Activated CD8-positive, alpha-beta T cell treated with anti-CD3 and anti-CD28 coated beads for 36 hours (primary cell): ENCODE measurements around the gene THBD. TPM values are rescaled to one million over a fixed set of nuclear protein-coding genes. Genes with fewer than 3 reads are reported as not detected.

Experiments
- ATAC-seq: fragments of 200-7000 bp; cut with Tn5 transposase; one replicate; pipeline ENCODE4 v1.10.0; 2021; ENCODE audit warnings: mild to moderate bottlenecking, moderate library complexity
- CTCF ChIA-PET: fragments of 350-600 bp; sonication (Branson Sonifier 250); formaldehyde crosslinking; loops from one replicate; lab custom pipeline; 2021; ENCODE audit warnings: antibody characterized with exemption; lab: Charles Lee
- POLR2A ChIA-PET: fragments of 350-600 bp; sonication (Branson Sonifier 250); formaldehyde crosslinking; loops from one replicate; lab custom pipeline; 2021; ENCODE audit warnings: antibody characterized with exemption; lab: Charles Lee
- DNase-seq: peaks from one replicate; pipeline ENCODE4 v3.0.0-alpha.2; 2020
- H3K27ac Mint-ChIP-seq: one replicate; pipeline ENCODE4 v1.8.0; 2021; ENCODE audit warnings: mild to moderate bottlenecking, mixed read lengths
- H3K27me3 Mint-ChIP-seq: one replicate; pipeline ENCODE4 v1.8.0; 2021; ENCODE audit warnings: mixed read lengths
- H3K36me3 Mint-ChIP-seq: one replicate; pipeline ENCODE4 v1.8.0; 2021; ENCODE audit warnings: low read depth, mixed read lengths
- H3K4me1 Mint-ChIP-seq: one replicate; pipeline ENCODE4 v1.8.0; 2021; ENCODE audit warnings: low read depth, mixed read lengths
- H3K4me3 Mint-ChIP-seq: one replicate; pipeline ENCODE4 v1.8.0; 2021; ENCODE audit warnings: mild to moderate bottlenecking, moderate library complexity, mixed read lengths
- H3K9me3 Mint-ChIP-seq: one replicate; pipeline ENCODE4 v1.8.0; 2021; ENCODE audit warnings: mixed read lengths
- intact Hi-C: fragments of 100-400 bp; cut with micrococcal nuclease; formaldehyde crosslinking; loops from one replicate; pipeline ENCODE4 v1.10.0; 2022
- total RNA-seq, 2 experiments: library from RNA; stranded (reverse); gene quantifications; one replicate each; pipeline ENCODE4 v1.2.3, GENCODE V29; 2021
- TF ChIP-seq, protein P1 (sequence below): fragments of 200-600 bp; IDR thresholded peaks from one replicate; pipeline ENCODE4 v1.8.0; 2022; ENCODE audit warnings: antibody characterized with exemption, mild to moderate bottlenecking

THBD gene
- total RNA-seq, 2 experiments from 2014 or later = not detected

DNA sequence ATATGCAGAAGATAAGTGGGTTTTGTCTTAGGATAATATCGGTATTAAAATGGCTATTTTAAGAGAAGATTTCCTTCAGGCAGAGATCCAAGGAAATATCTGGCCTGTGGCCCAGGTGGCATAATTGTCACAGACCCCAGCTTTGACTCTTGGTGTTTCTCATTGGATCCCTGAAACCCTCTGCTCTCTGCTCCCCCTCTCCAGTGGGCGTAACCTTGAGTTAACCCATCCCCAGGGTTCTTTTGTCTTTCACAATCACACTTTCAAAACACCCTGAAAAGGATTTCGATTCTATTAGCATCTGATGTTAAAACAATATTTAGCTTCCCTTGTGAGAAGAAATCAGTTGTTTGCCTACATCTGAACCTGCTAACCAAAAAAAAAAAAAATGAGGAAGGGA is 7.2 kb downstream of the THBD start:
- Mint-ChIP-seq H3K9me3 (no peaks in the 10 kb centered on the region), H3K27ac (no peak overlapping the region), H3K27me3 (peaks cover 14% of the 10 kb centered on the region), H3K4me3 (no peak overlapping the region), H3K36me3 (no peaks in the 10 kb centered on the region), H3K4me1 (no peaks in the 10 kb centered on the region)
- CTCF ChIA-PET = no interaction called here
- TF ChIP-seq, protein P1, sequence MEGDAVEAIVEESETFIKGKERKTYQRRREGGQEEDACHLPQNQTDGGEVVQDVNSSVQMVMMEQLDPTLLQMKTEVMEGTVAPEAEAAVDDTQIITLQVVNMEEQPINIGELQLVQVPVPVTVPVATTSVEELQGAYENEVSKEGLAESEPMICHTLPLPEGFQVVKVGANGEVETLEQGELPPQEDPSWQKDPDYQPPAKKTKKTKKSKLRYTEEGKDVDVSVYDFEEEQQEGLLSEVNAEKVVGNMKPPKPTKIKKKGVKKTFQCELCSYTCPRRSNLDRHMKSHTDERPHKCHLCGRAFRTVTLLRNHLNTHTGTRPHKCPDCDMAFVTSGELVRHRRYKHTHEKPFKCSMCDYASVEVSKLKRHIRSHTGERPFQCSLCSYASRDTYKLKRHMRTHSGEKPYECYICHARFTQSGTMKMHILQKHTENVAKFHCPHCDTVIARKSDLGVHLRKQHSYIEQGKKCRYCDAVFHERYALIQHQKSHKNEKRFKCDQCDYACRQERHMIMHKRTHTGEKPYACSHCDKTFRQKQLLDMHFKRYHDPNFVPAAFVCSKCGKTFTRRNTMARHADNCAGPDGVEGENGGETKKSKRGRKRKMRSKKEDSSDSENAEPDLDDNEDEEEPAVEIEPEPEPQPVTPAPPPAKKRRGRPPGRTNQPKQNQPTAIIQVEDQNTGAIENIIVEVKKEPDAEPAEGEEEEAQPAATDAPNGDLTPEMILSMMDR = no peak
- no peak for ATAC-seq
- intact Hi-C loops = no loop called here
- POLR2A ChIA-PET = interaction anchor here (0.7 kb wide), 1 partner anchor 166 kb away, joined by 5 read pairs; no protein-coding TSS in a partner anchor
- DNase-seq = no peak

DNA sequence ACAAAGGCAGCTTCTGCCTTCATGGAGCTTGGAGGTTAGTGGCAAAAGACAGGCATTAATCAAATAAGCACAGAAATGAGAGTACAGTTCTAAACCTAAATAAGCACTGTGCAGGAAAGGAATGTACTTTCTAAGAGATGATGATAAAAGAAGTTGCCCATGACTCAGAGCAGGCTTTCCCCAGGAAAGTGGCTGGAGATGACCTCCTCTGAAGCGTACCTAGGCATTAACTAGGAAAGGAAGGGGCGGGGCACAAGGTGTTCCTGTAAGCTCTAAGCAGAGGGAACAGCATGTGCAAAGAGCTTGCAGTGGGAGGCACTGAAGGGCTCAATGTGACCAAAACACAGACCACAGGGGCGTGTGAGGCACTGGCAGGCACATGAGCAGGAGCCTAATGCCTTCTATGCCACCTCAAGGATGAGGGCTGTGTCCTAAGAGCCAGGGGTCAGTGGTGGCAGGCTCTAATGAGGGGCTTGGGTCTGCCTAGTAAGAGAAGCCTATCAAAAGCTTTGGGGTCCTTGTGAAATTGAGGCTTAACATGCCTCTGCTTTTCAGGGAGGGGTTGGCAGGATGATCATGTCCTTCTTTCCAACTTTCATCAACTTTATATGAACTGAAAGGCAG is 9.5 kb downstream of the THBD start:
- POLR2A ChIA-PET = no interaction called here
- Mint-ChIP-seq H3K27me3 (peaks cover 9% of the 10 kb centered on the region), H3K4me1 (no peaks in the 10 kb centered on the region), H3K4me3 (no peak overlapping the region), H3K36me3 (no peaks in the 10 kb centered on the region), H3K27ac (no peak overlapping the region), H3K9me3 (no peaks in the 10 kb centered on the region)
- intact Hi-C loops = no loop called here
- TF ChIP-seq, protein P1 = no peak
- no peak for ATAC-seq
- CTCF ChIA-PET = interaction anchor here (2.4 kb wide), 1 partner anchor 11 kb away, joined by 5 read pairs; no protein-coding TSS in a partner anchor
- no peak for DNase-seq

DNA sequence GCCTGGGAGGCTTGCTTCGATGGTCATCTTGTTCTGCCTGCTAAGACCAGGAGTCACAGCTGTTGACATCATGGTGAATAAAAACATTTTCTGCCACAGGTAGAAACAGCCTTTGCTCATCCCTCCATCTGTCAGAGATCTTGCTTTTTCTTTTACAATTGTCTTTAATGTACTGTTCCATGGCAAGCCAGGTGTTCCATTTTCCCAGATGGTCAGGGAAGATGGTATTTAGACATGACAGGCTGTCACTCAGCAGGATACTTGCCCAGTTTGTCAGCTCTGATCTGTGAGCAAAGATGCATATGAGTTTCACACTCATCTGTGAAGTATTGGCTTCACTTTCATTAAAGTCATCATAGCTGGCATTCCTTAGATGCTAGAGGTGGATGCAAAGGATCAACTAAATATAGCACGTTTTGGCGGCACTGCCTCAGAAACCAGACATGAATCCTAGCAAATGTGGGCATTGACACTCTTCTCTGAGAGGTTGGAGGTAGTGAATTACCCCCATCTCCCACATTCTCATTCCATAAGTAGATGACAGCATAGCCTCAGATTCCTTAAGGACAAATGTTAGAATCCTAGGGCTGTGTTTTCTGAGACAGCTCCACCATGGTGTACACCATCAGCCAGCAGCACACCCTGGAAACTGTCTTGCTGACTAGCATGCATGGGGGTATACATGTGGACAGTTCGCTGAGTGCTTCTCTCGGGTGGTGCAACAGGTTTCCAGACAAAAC is 10.2 kb downstream of the THBD start:
- no peaks in the 10 kb centered on the region for H3K36me3 Mint-ChIP-seq
- intact Hi-C loops = no loop called here
- CTCF ChIA-PET = interaction anchor here (2.4 kb wide), 1 partner anchor 11 kb away, joined by 5 read pairs; no protein-coding TSS in a partner anchor

DNA sequence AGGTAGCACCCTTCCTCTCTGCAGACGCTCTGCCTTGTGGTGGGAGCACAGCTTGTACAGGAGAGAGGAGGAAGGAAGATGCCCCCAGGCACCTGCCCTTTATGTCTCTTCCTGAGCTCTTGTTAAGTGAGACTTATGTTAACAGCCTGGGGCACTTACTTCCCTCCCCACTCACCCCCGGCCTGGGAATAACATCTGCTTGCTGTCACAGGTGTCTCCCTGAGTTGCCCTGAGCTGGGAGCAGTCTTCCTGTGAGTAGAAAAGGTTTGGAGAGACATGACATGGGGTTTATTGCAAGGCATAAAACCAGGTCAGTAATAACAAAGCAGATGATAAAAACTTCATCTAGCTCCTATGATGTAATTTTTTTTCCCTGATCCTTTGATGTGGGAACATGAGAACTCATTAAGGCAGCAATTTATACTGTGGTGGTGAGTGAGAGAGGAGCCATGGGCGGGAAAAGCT is 12.4 kb downstream of the THBD start:
- H3K27ac Mint-ChIP-seq = no peak overlapping the region
- POLR2A ChIA-PET = no interaction called here
- H3K27me3 Mint-ChIP-seq = peaks cover 11% of the 10 kb centered on the region
- intact Hi-C loops = no loop called here
- CTCF ChIA-PET = no interaction called here
- no peaks in the 10 kb centered on the region for H3K36me3 Mint-ChIP-seq
- ATAC-seq = no peak
- no peak for DNase-seq
- no peak overlapping the region for H3K4me3 Mint-ChIP-seq
- no peaks in the 10 kb centered on the region for H3K4me1 Mint-ChIP-seq
- TF ChIP-seq, protein P1 = no peak
- no peaks in the 10 kb centered on the region for H3K9me3 Mint-ChIP-seq

More for the DNA sequence above, 10.2 kb downstream of the THBD start:
- Mint-ChIP-seq H3K4me1 (no peaks in the 10 kb centered on the region), H3K4me3 (no peak overlapping the region), H3K9me3 (no peaks in the 10 kb centered on the region), H3K27ac (no peak overlapping the region), H3K27me3 (peaks cover 9% of the 10 kb centered on the region)
- no peak for ATAC-seq
- DNase-seq = no peak
- TF ChIP-seq, protein P1 = no peak
- POLR2A ChIA-PET = no interaction called here

- Mint-ChIP-seq H3K9me3 (no peaks in the 10 kb centered on the region), H3K27me3 (peaks cover 13% of the 10 kb centered on the region), H3K27ac (no peak overlapping the region), H3K4me1 (no peaks in the 10 kb centered on the region), H3K4me3 (no peak overlapping the region), H3K36me3 (no peaks in the 10 kb centered on the region)
- ChIA-PET POLR2A (no interaction called here), CTCF (no interaction called here)
- TF ChIP-seq, protein P1 = no peak
- DNase-seq (no peak), ATAC-seq (no peak)
- intact Hi-C loops = no loop called here
Observed at GRCh38 chr20:23036371-23036770, 13.1 kb downstream of the THBD start.
